SW 1271 (cell line): ENCODE measurements around the gene TBC1D1.

ENCODE experiments used
- DNase-seq, 2 experiments: peaks; one replicate each; lab custom pipeline; 2025; lab: John Stamatoyannopoulos, UW

Gene TBC1D1

GRCh38 chr4:38106311-38106710 is 215.4 kb downstream of the TBC1D1 start:
- DNase-seq = no peak

GRCh38 chr4:38106886-38107514 is 216.1 kb downstream of the TBC1D1 start:
- DNase-seq = no peak

- DNase-seq = no peak
Measured at GRCh38 chr4:38107818-38108217, 216.9 kb downstream of the TBC1D1 start.

- DNase-seq = no peak
Measured at GRCh38 chr4:38109370-38109769, 218.5 kb downstream of the TBC1D1 start.

GRCh38 chr4:38109896-38110295 is 219.0 kb downstream of the TBC1D1 start:
- no peak for DNase-seq

- no peak for DNase-seq
Measured at GRCh38 chr4:38111024-38111423, 220.1 kb downstream of the TBC1D1 start.

GRCh38 chr4:38111717-38112116 is 220.8 kb downstream of the TBC1D1 start:
- DNase-seq = no peak

GRCh38 chr4:38113132-38113531 is 222.2 kb downstream of the TBC1D1 start:
- no peak for DNase-seq

GRCh38 chr4:38113551-38113950 is 222.7 kb downstream of the TBC1D1 start:
- no peak for DNase-seq

- no peak for DNase-seq
Measured at GRCh38 chr4:38114386-38115150, 223.7 kb downstream of the TBC1D1 start.

- DNase-seq = no peak
Measured at GRCh38 chr4:38115601-38116000, 224.7 kb downstream of the TBC1D1 start.

- no peak for DNase-seq
Measured at GRCh38 chr4:38117591-38117990, 226.7 kb downstream of the TBC1D1 start.

- no peak for DNase-seq
Measured at GRCh38 chr4:38119668-38120385, 228.9 kb downstream of the TBC1D1 start.

GRCh38 chr4:38120772-38121171 is 229.9 kb downstream of the TBC1D1 start:
- DNase-seq = no peak

GRCh38 chr4:38122060-38122459 is 231.2 kb downstream of the TBC1D1 start:
- DNase-seq = no peak

GRCh38 chr4:38123555-38123954 is 232.7 kb downstream of the TBC1D1 start:
- DNase-seq = no peak

- no peak for DNase-seq
Measured at GRCh38 chr4:38124961-38125360, 234.1 kb downstream of the TBC1D1 start.

- DNase-seq = no peak
Measured at GRCh38 chr4:38125816-38126215, 234.9 kb downstream of the TBC1D1 start.

- DNase-seq = no peak
Measured at GRCh38 chr4:38128478-38129459, 237.9 kb downstream of the TBC1D1 start.

GRCh38 chr4:38129460-38130227 is 238.8 kb downstream of the TBC1D1 start:
- no peak for DNase-seq

- no peak for DNase-seq
Measured at GRCh38 chr4:38130884-38131283, 240.0 kb downstream of the TBC1D1 start.
